Measurements from ENCODE around the gene PHF20. TPM values are rescaled to one million over a fixed set of nuclear protein-coding genes. Genes with fewer than 3 reads are reported as not detected.
A peak's percentile ranks its signal among the peaks of the same experiment; 100 is the strongest.
"Not testable (repeated sequence)": the region's sequence is repeated elsewhere in the genome, so short reads cannot be mapped to it uniquely, and the experiment has no call there.

The PHF20 gene
- total RNA-seq, 6 experiments from 2014 or later: 31.5 to 40.9 (median 36.2) TPM

DNA sequence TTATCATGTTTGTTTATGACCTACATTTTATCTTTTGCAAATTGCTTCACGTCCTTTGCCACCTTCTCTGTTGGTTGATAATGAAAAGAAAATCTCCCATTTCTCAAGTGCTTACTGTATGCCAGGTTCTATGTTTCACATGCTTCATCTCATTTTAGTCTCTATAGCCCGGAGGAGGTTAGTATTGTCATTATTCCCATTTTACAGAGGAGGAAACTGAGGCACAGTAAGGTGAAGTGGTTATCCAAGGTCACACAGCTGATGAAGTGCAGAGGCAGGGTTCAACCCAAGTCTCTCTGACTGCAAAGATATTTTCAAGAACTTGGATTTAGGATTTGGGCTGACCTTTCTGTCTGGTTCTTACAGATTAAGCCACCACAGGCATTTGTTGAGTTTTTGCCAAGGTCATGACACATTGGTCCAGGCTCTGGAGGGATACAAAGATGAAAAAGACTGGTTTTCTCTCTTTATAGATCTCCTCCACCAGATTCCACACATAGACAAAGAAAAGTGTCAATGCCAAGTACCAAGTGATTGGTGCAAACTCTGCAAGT, 217.2 kb downstream of the PHF20 start:
- H3K36me3 Mint-ChIP-seq (ENCODE audit: low read depth): no peaks in the 10 kb centered on the region
- H3K4me1 Mint-ChIP-seq (ENCODE audit: low read depth): peaks cover 22% of the 10 kb centered on the region
- no peak overlapping the region for H3K4me3 Mint-ChIP-seq
- DNase-seq: no peak
- H3K27ac Mint-ChIP-seq: no peak overlapping the region
- no peaks in the 10 kb centered on the region for H3K9me3 Mint-ChIP-seq
- TF ChIP-seq, protein P1, sequence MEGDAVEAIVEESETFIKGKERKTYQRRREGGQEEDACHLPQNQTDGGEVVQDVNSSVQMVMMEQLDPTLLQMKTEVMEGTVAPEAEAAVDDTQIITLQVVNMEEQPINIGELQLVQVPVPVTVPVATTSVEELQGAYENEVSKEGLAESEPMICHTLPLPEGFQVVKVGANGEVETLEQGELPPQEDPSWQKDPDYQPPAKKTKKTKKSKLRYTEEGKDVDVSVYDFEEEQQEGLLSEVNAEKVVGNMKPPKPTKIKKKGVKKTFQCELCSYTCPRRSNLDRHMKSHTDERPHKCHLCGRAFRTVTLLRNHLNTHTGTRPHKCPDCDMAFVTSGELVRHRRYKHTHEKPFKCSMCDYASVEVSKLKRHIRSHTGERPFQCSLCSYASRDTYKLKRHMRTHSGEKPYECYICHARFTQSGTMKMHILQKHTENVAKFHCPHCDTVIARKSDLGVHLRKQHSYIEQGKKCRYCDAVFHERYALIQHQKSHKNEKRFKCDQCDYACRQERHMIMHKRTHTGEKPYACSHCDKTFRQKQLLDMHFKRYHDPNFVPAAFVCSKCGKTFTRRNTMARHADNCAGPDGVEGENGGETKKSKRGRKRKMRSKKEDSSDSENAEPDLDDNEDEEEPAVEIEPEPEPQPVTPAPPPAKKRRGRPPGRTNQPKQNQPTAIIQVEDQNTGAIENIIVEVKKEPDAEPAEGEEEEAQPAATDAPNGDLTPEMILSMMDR (IDR thresholded peaks at IDR 0.05): no peak
- H3K27me3 Mint-ChIP-seq (ENCODE audit: insufficient read depth): peaks cover 14% of the 10 kb centered on the region

DNA sequence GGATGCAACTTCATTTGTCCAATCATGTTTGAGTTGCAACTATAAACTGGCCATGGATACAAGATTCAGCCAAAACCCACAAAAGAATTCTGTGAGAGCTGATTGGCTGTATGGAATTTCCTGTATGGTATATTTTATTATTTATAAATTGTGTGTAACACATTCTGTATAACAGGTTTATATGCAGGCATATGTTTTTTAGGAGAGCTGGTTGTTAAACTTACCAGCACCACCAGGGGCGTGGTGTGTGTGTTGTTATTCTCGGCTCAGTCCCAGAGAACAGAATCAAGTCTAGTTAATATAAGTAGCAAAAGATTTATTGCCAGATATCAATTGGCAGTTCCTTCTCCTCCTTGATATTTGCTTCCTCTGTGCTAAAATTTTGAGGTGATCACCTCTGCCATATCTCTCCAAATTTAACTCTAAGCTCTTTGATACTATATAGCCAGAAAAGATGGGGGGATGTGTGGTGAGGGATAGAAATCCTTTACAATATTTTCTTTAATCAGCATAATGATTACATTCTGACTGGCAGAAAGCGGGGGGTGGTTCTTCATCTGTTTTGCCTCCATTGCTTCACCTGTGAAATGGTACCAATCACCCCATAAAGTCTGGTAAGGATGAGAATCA, 219.4 kb downstream of the PHF20 start:
- H3K4me3 Mint-ChIP-seq: no peak overlapping the region
- H3K36me3 Mint-ChIP-seq (ENCODE audit: low read depth): no peaks in the 10 kb centered on the region
- no peaks in the 10 kb centered on the region for H3K9me3 Mint-ChIP-seq
- H3K27ac Mint-ChIP-seq: no peak overlapping the region
- H3K4me1 Mint-ChIP-seq (ENCODE audit: low read depth): peaks cover 17% of the 10 kb centered on the region
- peaks cover 11% of the 10 kb centered on the region for H3K27me3 Mint-ChIP-seq (ENCODE audit: insufficient read depth)
- TF ChIP-seq, protein P1 (IDR thresholded peaks at IDR 0.05): peak; percentile 76
- peak; percentile 35 for DNase-seq

DNA sequence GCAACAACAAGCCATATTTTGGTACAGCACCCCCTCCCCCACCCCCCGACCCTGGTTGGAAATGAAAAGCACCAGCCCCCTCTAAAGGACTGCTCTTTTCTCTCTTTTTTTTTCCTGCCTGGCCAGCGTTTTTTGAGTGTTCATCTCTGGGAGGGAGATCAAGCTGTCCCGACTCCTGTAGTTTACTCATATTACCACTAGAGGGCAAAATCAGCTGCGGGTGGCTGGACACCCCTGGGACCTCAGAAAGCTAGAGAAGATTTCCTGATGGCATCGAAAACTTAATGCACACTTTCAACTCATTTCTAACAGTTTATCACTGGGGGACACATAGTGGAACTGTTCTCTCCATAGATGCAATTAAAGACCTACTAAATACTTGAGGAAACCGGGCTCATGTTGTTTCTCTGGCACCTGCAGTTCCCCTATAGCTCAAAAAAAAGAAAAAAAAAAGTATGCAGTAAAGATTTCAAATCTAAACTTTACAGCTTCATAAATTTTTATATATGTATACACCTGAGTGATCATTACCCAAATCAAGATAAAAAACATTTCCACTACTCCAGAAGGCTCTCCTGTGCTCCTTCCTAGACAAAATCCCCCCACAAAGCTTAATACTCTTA, 221.0 kb downstream of the PHF20 start:
- Mint-ChIP-seq H3K9me3 (no peaks in the 10 kb centered on the region), H3K4me1 (ENCODE audit: low read depth) (peaks cover 17% of the 10 kb centered on the region), H3K27ac (no peak overlapping the region), H3K27me3 (ENCODE audit: insufficient read depth) (no peaks in the 10 kb centered on the region), H3K36me3 (ENCODE audit: low read depth) (no peaks in the 10 kb centered on the region), H3K4me3 (no peak overlapping the region)
- DNase-seq: peak; percentile 58
- TF ChIP-seq, protein P1 (IDR thresholded peaks at IDR 0.05): peak; percentile 91

GRCh38 chr20:35994994-35995453, 223.2 kb downstream of the PHF20 start:
- H3K36me3 Mint-ChIP-seq (ENCODE audit: low read depth): no peaks in the 10 kb centered on the region
- H3K9me3 Mint-ChIP-seq: no peaks in the 10 kb centered on the region
- no peak overlapping the region for H3K4me3 Mint-ChIP-seq
- H3K27me3 Mint-ChIP-seq (ENCODE audit: insufficient read depth): no peaks in the 10 kb centered on the region
- no peak overlapping the region for H3K27ac Mint-ChIP-seq
- H3K4me1 Mint-ChIP-seq (ENCODE audit: low read depth): peaks cover 8% of the 10 kb centered on the region
- peak; percentile 55 for DNase-seq
- TF ChIP-seq, protein P1 (IDR thresholded peaks at IDR 0.05): peak; percentile 94

GRCh38 chr20:35996492-35996891, 224.7 kb downstream of the PHF20 start:
- H3K36me3 Mint-ChIP-seq (ENCODE audit: low read depth); H3K4me3 Mint-ChIP-seq; H3K9me3 Mint-ChIP-seq; DNase-seq; H3K4me1 Mint-ChIP-seq (ENCODE audit: low read depth); H3K27ac Mint-ChIP-seq; H3K27me3 Mint-ChIP-seq (ENCODE audit: insufficient read depth): not testable (repeated sequence)

Other genes with a start within 250 kb of the PHF20 start
- gene C20orf173, start 242.4 kb upstream of the PHF20 start, total RNA-seq (2021; fragmentation: NEBNext Ultra II Directional; extraction: Animal tissue kit (Norgen Biotek cat#: 25700)): not detected
- gene ERGIC3, start 229.9 kb upstream of the PHF20 start, total RNA-seq (2021; fragmentation: NEBNext Ultra II Directional; extraction: Animal tissue kit (Norgen Biotek cat#: 25700)): 100 to 1,000 TPM; 231 to 275 (median 239) TPM
- gene SPAG4, start 156.2 kb upstream of the PHF20 start, total RNA-seq (2021; fragmentation: NEBNext Ultra II Directional; extraction: Animal tissue kit (Norgen Biotek cat#: 25700)): 1 to 10 TPM; 2.2 to 3.6 (median 2.8) TPM
- gene CPNE1, start 107.1 kb upstream of the PHF20 start, total RNA-seq (2021; fragmentation: NEBNext Ultra II Directional; extraction: Animal tissue kit (Norgen Biotek cat#: 25700)): 100 to 1,000 TPM; 200 to 230 (median 213) TPM
- 10 to 100 TPM; 61.5 to 85.3 (median 78.7) TPM for gene RBM12, start 107.1 kb upstream of the PHF20 start, total RNA-seq (2021; fragmentation: NEBNext Ultra II Directional; extraction: Animal tissue kit (Norgen Biotek cat#: 25700))
- gene NFS1, start 72.7 kb upstream of the PHF20 start, total RNA-seq (2021; fragmentation: NEBNext Ultra II Directional; extraction: Animal tissue kit (Norgen Biotek cat#: 25700)): 10 to 100 TPM; 28.6 to 40.6 (median 34.6) TPM
- gene ROMO1, start 72.6 kb upstream of the PHF20 start, total RNA-seq (2021; fragmentation: NEBNext Ultra II Directional; extraction: Animal tissue kit (Norgen Biotek cat#: 25700)): 100 to 1,000 TPM; 158 to 236 (median 195) TPM
- gene RBM39, start 29.8 kb upstream of the PHF20 start, total RNA-seq (2021; fragmentation: NEBNext Ultra II Directional; extraction: Animal tissue kit (Norgen Biotek cat#: 25700)): 100 to 1,000 TPM; 162 to 198 (median 185) TPM
- gene SCAND1, start 182.5 kb downstream of the PHF20 start, total RNA-seq (2021; fragmentation: NEBNext Ultra II Directional; extraction: Animal tissue kit (Norgen Biotek cat#: 25700)): 10 to 100 TPM; 76.7 to 97.0 (median 82.8) TPM
- 1 to 10 TPM; 1.4 to 2.9 (median 2.3) TPM for gene CNBD2, start 196.6 kb downstream of the PHF20 start, total RNA-seq (2021; fragmentation: NEBNext Ultra II Directional; extraction: Animal tissue kit (Norgen Biotek cat#: 25700))